Ovary (tissue), 3 donors: ENCODE data around the gene GDI2.
"Not testable (repeated sequence)": the region's sequence is repeated elsewhere in the genome, so short reads cannot be mapped to it uniquely, and the experiment has no call there.

Experiments used
- EP300 ChIP-seq: sonication (generic); formaldehyde crosslinking; IDR thresholded peaks from one replicate; pipeline ENCODE4 v1.6.1; 2017; ENCODE audit warnings: antibody characterized with exemption
- POLR2A ChIP-seq: fragments of 450-650 bp; IDR thresholded peaks from one replicate; pipeline ENCODE4 v1.6.1; 2017; ENCODE audit warnings: antibody characterized with exemption, mild to moderate bottlenecking, moderate library complexity
- TF ChIP-seq, protein P1 (sequence below), 3 donors: fragments of 450-650 bp in 2 of 3; fragments of 200-600 bp in 1 of 3; IDR thresholded peaks; one replicate each; pipeline versions ENCODE4 v1.5.1 to v1.8.0; 2016 to 2022; ENCODE audit warnings: antibody characterized with exemption in 3 of 3, mild to moderate bottlenecking in 1 of 3
- donor health status: DM: no; HTN: no; CAD: no.

DNA sequence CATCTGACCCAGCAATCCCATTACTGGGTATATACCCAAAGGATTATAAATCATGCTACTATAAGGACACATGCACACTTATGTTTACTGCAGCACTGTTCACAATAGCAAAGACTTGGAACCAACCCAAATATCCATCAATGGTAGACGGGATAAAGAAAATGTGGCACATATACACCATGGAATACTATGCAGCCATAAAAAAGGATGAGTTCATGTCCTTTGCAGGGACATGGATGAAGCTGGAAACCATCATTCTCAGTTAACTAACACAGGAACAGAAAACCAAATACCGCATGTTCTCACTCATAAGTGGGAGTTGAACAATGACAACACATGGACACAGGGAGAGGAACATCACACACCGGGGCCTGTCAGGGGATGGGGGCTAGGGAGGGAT is 35.5 kb downstream of the GDI2 start:
- TF ChIP-seq, protein P1, sequence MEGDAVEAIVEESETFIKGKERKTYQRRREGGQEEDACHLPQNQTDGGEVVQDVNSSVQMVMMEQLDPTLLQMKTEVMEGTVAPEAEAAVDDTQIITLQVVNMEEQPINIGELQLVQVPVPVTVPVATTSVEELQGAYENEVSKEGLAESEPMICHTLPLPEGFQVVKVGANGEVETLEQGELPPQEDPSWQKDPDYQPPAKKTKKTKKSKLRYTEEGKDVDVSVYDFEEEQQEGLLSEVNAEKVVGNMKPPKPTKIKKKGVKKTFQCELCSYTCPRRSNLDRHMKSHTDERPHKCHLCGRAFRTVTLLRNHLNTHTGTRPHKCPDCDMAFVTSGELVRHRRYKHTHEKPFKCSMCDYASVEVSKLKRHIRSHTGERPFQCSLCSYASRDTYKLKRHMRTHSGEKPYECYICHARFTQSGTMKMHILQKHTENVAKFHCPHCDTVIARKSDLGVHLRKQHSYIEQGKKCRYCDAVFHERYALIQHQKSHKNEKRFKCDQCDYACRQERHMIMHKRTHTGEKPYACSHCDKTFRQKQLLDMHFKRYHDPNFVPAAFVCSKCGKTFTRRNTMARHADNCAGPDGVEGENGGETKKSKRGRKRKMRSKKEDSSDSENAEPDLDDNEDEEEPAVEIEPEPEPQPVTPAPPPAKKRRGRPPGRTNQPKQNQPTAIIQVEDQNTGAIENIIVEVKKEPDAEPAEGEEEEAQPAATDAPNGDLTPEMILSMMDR (IDR thresholded peaks at IDR 0.05), result not testable (repeated sequence)
- TF ChIP-seq EP300, POLR2A: not testable (repeated sequence)
